GM12865 (cell line): ENCODE data around the gene GNAT3.

Experiments used
- DNase-seq: peaks from one replicate; pipeline ENCODE4 v3.0.0; 2010; ENCODE audit warnings: low read depth
- H3K4me3 ChIP-seq: 2 replicates; pipeline ENCODE4 v1.5.1; 2011; ENCODE audit warnings: mild to moderate bottlenecking, low read depth, low read length, control low read depth
- TF ChIP-seq, protein P1 (sequence below): IDR thresholded peaks from 2 replicates; pipeline ENCODE4 v1.5.1; 2011; ENCODE audit warnings: low read length, control low read depth, low read depth, inconsistent platforms; ENCODE audit not compliant: insufficient read depth; ENCODE audit errors: missing control alignments

GNAT3 gene

DNA sequence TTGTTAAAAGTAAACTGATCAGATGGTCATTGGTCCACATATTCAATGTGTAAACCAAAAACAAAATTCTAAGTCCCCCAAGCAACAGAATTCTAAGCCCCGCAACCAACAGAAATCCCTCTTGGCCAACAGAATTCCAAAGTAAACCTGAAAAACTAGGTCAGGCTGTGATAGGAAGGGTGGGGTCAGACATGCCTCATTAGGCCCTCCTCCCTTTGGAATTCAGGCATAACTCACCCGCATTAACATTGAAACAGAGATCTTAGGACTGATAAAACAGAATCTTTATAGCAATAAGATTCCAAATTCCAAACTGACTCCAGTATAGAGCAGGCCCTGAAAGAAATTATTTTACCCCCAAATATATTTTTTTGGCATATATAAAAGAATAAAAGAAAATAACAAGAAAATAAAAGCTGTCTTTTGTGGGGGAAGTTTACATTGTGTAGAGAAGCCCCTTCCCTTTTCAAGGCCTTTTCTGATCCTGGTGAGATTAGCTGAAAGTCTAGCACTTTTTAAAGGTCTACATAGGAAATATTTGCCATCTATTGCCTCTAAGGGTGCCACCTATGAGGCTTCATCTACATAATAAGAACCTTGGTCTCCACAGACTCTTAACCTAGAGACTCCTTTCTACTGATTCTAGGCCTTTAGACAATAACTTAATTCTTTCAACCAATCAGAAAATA is 30.5 kb downstream of the GNAT3 start:
- TF ChIP-seq, protein P1, sequence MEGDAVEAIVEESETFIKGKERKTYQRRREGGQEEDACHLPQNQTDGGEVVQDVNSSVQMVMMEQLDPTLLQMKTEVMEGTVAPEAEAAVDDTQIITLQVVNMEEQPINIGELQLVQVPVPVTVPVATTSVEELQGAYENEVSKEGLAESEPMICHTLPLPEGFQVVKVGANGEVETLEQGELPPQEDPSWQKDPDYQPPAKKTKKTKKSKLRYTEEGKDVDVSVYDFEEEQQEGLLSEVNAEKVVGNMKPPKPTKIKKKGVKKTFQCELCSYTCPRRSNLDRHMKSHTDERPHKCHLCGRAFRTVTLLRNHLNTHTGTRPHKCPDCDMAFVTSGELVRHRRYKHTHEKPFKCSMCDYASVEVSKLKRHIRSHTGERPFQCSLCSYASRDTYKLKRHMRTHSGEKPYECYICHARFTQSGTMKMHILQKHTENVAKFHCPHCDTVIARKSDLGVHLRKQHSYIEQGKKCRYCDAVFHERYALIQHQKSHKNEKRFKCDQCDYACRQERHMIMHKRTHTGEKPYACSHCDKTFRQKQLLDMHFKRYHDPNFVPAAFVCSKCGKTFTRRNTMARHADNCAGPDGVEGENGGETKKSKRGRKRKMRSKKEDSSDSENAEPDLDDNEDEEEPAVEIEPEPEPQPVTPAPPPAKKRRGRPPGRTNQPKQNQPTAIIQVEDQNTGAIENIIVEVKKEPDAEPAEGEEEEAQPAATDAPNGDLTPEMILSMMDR, result no peak
- DNase-seq, result no peak
- H3K4me3 ChIP-seq, result no peak overlapping the region

DNA sequence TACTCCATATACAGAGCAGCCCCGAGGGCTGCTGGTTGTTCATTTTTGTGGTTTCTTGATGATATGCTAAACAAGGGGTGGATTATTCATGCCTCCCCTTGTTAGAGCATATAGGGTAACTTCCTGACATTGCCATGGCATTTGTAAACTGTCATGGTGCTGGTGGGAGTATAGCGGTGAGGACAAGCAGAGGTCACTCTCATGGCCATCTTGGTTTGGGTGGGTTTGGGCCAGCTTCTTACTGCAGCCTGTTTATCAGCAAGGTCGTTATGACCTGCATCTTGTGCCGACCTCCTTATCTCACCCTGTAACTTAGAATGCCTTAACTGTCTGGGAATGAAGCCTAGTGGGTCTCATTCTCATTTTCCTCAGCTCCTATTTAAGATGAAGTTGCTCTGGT is 31.3 kb downstream of the GNAT3 start:
- H3K4me3 ChIP-seq, result no peak overlapping the region
- TF ChIP-seq, protein P1, result no peak
- no peak for DNase-seq

DNA sequence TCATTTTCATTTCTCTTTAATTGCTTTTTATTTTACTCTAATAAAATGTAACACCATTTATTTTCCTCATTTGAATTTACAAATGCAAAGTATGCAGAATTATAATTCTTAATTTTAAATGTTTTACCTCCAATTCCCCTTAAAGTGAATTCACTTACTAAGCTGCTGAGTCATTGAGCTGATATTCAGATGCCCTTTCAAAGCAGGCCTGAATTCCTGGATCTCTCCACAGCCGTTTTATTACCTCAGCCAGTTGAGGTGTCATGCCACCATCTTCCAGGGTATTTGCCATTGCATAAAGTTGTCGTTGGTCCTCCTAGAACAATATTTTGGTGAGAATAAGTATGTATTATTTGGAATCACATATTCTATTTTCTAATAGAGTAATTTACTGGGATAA is 33.2 kb downstream of the GNAT3 start:
- H3K4me3 ChIP-seq, result no peak overlapping the region
- TF ChIP-seq, protein P1, result no peak
- DNase-seq, result no peak

DNA sequence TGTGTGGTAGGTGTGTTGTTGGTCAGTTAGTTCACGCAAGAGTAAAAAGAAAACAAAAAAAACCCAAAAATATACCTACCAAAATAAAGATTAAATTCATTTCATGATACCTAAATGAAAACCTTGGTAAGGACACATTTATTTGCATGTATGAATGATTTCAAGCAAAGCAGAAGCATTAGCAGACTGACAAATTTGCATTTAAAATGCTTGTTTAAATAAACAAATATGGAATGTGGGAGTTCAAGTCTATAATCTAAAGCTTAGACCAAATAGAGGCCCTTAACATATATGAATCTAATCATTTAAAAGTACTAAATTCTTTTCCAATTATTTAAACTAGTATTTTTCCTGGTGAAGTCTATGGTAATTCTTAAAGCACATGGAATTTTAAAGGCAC is 35.8 kb downstream of the GNAT3 start:
- no peak for DNase-seq
- TF ChIP-seq, protein P1, result no peak
- H3K4me3 ChIP-seq, result no peak overlapping the region

DNA sequence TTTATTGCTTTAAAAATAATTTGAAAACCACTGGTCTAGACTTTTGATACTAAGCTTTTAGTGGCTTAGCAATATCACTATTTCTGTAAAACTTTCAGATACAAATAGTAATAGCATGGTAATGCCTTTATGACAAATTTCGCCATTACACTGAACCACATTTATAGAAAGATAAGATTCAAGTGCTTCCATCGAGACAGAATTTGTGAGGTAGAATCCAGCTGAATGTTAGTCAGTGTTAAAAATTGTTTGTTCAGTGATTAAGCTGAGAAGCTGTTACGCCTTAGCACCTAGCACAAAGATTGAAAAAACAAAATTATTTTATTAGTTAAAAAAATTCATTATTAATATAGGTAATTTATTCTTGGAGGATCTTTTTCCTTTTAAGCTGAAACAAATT is 36.5 kb downstream of the GNAT3 start:
- H3K4me3 ChIP-seq, result no peak overlapping the region

DNA sequence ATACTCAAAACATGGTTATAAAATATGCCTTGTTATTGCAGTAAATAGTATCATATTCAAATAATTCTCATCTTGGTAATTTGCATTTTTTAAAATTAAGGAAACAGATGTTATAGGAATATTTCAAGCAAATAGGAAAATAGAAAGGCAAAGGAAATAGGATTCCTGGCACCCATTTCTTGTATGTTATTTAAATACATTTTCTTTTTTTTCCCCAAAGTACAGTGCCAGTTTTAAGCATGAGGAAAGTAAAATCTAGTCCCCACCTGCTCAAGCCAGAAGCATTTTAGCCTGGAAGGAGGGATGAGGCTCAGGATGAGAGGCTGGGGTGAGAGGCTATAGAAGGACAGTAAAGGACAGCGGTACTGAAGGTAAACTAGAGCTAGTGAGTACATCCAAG is 38.1 kb downstream of the GNAT3 start:
- DNase-seq, result no peak
- no peak overlapping the region for H3K4me3 ChIP-seq
- TF ChIP-seq, protein P1, result no peak

More for the DNA sequence above, 36.5 kb downstream of the GNAT3 start:
- DNase-seq, result no peak
- TF ChIP-seq, protein P1, result no peak

DNA sequence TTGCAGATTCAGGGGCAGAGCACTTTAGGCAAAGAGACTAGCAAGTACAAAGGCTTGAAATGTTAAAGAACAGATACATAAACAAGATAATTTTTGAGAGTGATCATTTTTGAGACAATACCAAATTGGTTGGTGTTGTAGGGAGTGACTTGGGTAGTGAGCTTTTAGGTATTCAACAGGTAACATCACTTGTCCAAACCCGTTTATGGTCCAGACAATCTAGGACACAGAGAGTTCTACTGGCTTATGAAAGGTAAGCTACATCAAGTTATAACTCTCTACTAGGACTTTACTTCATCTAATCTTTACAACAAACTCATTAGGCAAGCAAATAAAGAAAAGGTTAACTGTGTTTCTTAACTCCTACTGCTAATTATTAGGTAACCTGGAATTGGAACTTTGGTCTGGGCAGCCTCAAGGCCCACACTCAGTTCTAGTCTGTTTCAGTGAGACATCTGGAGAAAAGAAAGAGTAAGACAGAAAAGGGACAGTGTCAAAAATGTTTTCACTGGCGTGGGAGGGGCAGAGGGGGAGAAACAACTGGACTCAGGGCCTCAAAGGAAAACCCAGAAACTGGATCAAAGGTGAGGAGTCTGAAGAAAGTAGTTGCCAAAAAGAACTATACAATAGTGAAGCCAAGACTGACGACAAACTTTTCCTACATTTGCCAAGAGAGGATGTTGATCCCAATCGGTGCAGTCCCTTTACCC is 39.2 kb downstream of the GNAT3 start:
- no peak overlapping the region for H3K4me3 ChIP-seq
- TF ChIP-seq, protein P1, result no peak
- DNase-seq, result no peak
